Astrocyte (in vitro differentiated cells and primary cell): ENCODE data around the gene ZNF597. TPM values are rescaled to one million over a fixed set of nuclear protein-coding genes. Genes with fewer than 3 reads are reported as not detected.
A peak's percentile ranks its signal among the peaks of the same experiment; 100 is the strongest.

Source experiments
- DNase-seq: peaks from one replicate; pipeline ENCODE4 v3.0.0-alpha.2; 2010; ENCODE audit warnings: low read depth
- FAIRE-seq: peaks from 2 replicates; lab custom pipeline; 2011; peaks lifted over from hg19 to GRCh38; lab: Jason Lieb, UNC
- H2AFZ ChIP-seq: 2 replicates; pipeline ENCODE4 v1.6.0; 2012; ENCODE audit warnings: low read depth, low read length, inconsistent platforms
- H3K27ac ChIP-seq: 2 replicates; pipeline ENCODE4 v1.5.1; 2011; ENCODE audit warnings: low read depth, low read length, inconsistent platforms
- H3K27me3 ChIP-seq: 2 replicates; pipeline ENCODE4 v1.6.0; 2011; ENCODE audit warnings: low read length, inconsistent platforms; ENCODE audit not compliant: insufficient read depth
- H3K36me3 ChIP-seq: 2 replicates; pipeline ENCODE4 v1.5.1; 2011; ENCODE audit warnings: low read length, inconsistent platforms; ENCODE audit not compliant: insufficient read depth
- H3K4me1 ChIP-seq: 2 replicates; pipeline ENCODE4 v1.5.1; 2011; ENCODE audit warnings: low read length, inconsistent platforms; ENCODE audit not compliant: insufficient read depth
- H3K4me2 ChIP-seq: 2 replicates; pipeline ENCODE4 v1.6.0; 2012; ENCODE audit warnings: low read length, inconsistent platforms
- H3K4me3 ChIP-seq: 2 replicates; pipeline ENCODE4 v1.5.1; 2011; ENCODE audit warnings: low read depth, mild to moderate bottlenecking, low read length, inconsistent platforms; ENCODE audit not compliant: insufficient read depth
- H3K79me2 ChIP-seq: 2 replicates; pipeline ENCODE4 v1.6.0; 2012; ENCODE audit warnings: mild to moderate bottlenecking, low read length, inconsistent platforms; ENCODE audit not compliant: insufficient read depth
- H3K9ac ChIP-seq: 2 replicates; pipeline ENCODE4 v1.6.0; 2012; ENCODE audit warnings: mild to moderate bottlenecking, low read length, inconsistent platforms
- H3K9me3 ChIP-seq: 2 replicates; pipeline ENCODE4 v1.5.1; 2012; ENCODE audit warnings: low read depth, mild to moderate bottlenecking, low read length, inconsistent platforms; ENCODE audit not compliant: insufficient read depth
- H4K20me1 ChIP-seq: 2 replicates; pipeline ENCODE4 v1.6.0; 2012; ENCODE audit warnings: low read length, inconsistent platforms; ENCODE audit not compliant: insufficient read depth
- H3K27ac Mint-ChIP-seq: one replicate; pipeline ENCODE4 v1.8.0; 2021; ENCODE audit warnings: mild to moderate bottlenecking, mixed read lengths; ENCODE audit not compliant: unreplicated experiment
- H3K27me3 Mint-ChIP-seq: one replicate; pipeline ENCODE4 v1.8.0; 2021; ENCODE audit warnings: low read depth, mixed read lengths; ENCODE audit not compliant: unreplicated experiment
- H3K36me3 Mint-ChIP-seq: one replicate; pipeline ENCODE4 v1.8.0; 2021; ENCODE audit warnings: low read depth, mixed read lengths; ENCODE audit not compliant: unreplicated experiment
- H3K4me1 Mint-ChIP-seq: one replicate; pipeline ENCODE4 v1.8.0; 2021; ENCODE audit warnings: low read depth, mixed read lengths; ENCODE audit not compliant: unreplicated experiment
- H3K4me3 Mint-ChIP-seq: one replicate; pipeline ENCODE4 v1.8.0; 2021; ENCODE audit warnings: mild to moderate bottlenecking, moderate library complexity, mixed read lengths; ENCODE audit not compliant: unreplicated experiment
- H3K9me3 Mint-ChIP-seq: one replicate; pipeline ENCODE4 v1.8.0; 2021; ENCODE audit warnings: mild to moderate bottlenecking, mixed read lengths; ENCODE audit not compliant: unreplicated experiment
- EZH2 ChIP-seq: IDR thresholded peaks from 2 replicates; pipeline ENCODE4 v1.6.1; 2012; ENCODE audit warnings: mild to moderate bottlenecking, low read length, inconsistent platforms; ENCODE audit not compliant: insufficient read depth
- total RNA-seq: library from RNA; stranded (reverse); gene quantifications from 2 replicates; pipeline ENCODE4 v1.2.1, GENCODE V29; 2021
- TF ChIP-seq, protein P1 (sequence below): IDR thresholded peaks from 2 replicates; pipeline ENCODE4 v1.5.1; 2011; ENCODE audit warnings: low read depth, mild to moderate bottlenecking, inconsistent platforms, low read length, moderate library complexity; ENCODE audit not compliant: insufficient read depth

ZNF597 gene
- total RNA-seq, 1 donor from 2014 or later: 4.7 TPM

GRCh38 chr16:3469736-3470135 is 26.4 kb upstream of the ZNF597 start:
- Mint-ChIP-seq H3K4me1 (peaks cover 18% of the 10 kb centered on the region), H3K36me3 (peaks cover 19% of the 10 kb centered on the region), H3K27ac (no peak overlapping the region), H3K27me3 (no peaks in the 10 kb centered on the region), H3K9me3 (no peaks in the 10 kb centered on the region), H3K4me3 (no peak overlapping the region)
- H2AFZ ChIP-seq: no peak overlapping the region
- no peak overlapping the region for H3K4me2 ChIP-seq
- H4K20me1 ChIP-seq: peaks cover 95% of the 10 kb centered on the region
- no peak overlapping the region for H3K27ac ChIP-seq
- H3K4me3 ChIP-seq: no peak overlapping the region
- no peaks in the 10 kb centered on the region for H3K27me3 ChIP-seq
- H3K9me3 ChIP-seq: no peaks in the 10 kb centered on the region
- DNase-seq: no peak
- peaks cover 3% of the 10 kb centered on the region for H3K36me3 ChIP-seq
- no peak for FAIRE-seq
- no peak overlapping the region for H3K9ac ChIP-seq
- H3K79me2 ChIP-seq: peaks cover 96% of the 10 kb centered on the region
- TF ChIP-seq EZH2: no peak
- TF ChIP-seq, protein P1, sequence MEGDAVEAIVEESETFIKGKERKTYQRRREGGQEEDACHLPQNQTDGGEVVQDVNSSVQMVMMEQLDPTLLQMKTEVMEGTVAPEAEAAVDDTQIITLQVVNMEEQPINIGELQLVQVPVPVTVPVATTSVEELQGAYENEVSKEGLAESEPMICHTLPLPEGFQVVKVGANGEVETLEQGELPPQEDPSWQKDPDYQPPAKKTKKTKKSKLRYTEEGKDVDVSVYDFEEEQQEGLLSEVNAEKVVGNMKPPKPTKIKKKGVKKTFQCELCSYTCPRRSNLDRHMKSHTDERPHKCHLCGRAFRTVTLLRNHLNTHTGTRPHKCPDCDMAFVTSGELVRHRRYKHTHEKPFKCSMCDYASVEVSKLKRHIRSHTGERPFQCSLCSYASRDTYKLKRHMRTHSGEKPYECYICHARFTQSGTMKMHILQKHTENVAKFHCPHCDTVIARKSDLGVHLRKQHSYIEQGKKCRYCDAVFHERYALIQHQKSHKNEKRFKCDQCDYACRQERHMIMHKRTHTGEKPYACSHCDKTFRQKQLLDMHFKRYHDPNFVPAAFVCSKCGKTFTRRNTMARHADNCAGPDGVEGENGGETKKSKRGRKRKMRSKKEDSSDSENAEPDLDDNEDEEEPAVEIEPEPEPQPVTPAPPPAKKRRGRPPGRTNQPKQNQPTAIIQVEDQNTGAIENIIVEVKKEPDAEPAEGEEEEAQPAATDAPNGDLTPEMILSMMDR: no peak
- peaks cover 4% of the 10 kb centered on the region for H3K4me1 ChIP-seq

- H3K27ac Mint-ChIP-seq: no peak overlapping the region
- no peak overlapping the region for H2AFZ ChIP-seq
- no peak for DNase-seq
- peaks cover 93% of the 10 kb centered on the region for H4K20me1 ChIP-seq
- peaks cover 96% of the 10 kb centered on the region for H3K79me2 ChIP-seq
- H3K27me3 ChIP-seq: no peaks in the 10 kb centered on the region
- no peak overlapping the region for H3K4me3 Mint-ChIP-seq
- H3K9me3 ChIP-seq: no peaks in the 10 kb centered on the region
- FAIRE-seq: no peak
- H3K4me1 Mint-ChIP-seq: peaks cover 24% of the 10 kb centered on the region
- no peak overlapping the region for H3K9ac ChIP-seq
- H3K27me3 Mint-ChIP-seq: no peaks in the 10 kb centered on the region
- no peak overlapping the region for H3K4me2 ChIP-seq
- peaks cover 7% of the 10 kb centered on the region for H3K4me1 ChIP-seq
- no peak overlapping the region for H3K27ac ChIP-seq
- peaks cover 17% of the 10 kb centered on the region for H3K36me3 Mint-ChIP-seq
- TF ChIP-seq, protein P1: no peak
- TF ChIP-seq EZH2: no peak
- H3K4me3 ChIP-seq: no peak overlapping the region
- peaks cover 3% of the 10 kb centered on the region for H3K36me3 ChIP-seq
- no peaks in the 10 kb centered on the region for H3K9me3 Mint-ChIP-seq
Observed at GRCh38 chr16:3468501-3468900, 25.2 kb upstream of the ZNF597 start.

GRCh38 chr16:3467921-3468320 is 24.6 kb upstream of the ZNF597 start:
- Histone ChIP-seq H3K9me3 (no peaks in the 10 kb centered on the region), H3K27ac (no peak overlapping the region), H3K4me3 (no peak overlapping the region), H3K4me1 (peaks cover 4% of the 10 kb centered on the region), H3K4me2 (no peak overlapping the region), H3K79me2 (peaks cover 96% of the 10 kb centered on the region), H4K20me1 (peaks cover 94% of the 10 kb centered on the region), H3K36me3 (peaks cover 3% of the 10 kb centered on the region), H3K9ac (no peak overlapping the region), H3K27me3 (no peaks in the 10 kb centered on the region), H2AFZ (no peak overlapping the region)
- FAIRE-seq (no peak), DNase-seq (peak; percentile 26)
- Mint-ChIP-seq H3K36me3 (peaks cover 17% of the 10 kb centered on the region), H3K9me3 (no peaks in the 10 kb centered on the region), H3K27me3 (no peaks in the 10 kb centered on the region), H3K27ac (no peak overlapping the region), H3K4me1 (peaks cover 22% of the 10 kb centered on the region), H3K4me3 (no peak overlapping the region)
- TF ChIP-seq, protein P1: no peak
- no peak for TF ChIP-seq EZH2
